Activated CD4-positive, alpha-beta T cell treated with anti-CD3 and anti-CD28 coated beads for 24 hours (primary cell): ENCODE measurements around the gene KRT77.
A peak's percentile ranks its signal among the peaks of the same experiment; 100 is the strongest.
"Not testable (repeated sequence)": the region's sequence is repeated elsewhere in the genome, so short reads cannot be mapped to it uniquely, and the experiment has no call there.

ENCODE experiments used
- DNase-seq, 2 donors: peaks; one replicate each; pipeline ENCODE4 v3.0.0-alpha.2; 2020; ENCODE audit warnings: low read depth in 2 of 2

KRT77 gene

GRCh38 chr12:52703424-52703823, at the start of gene KRT77:
KRT77 (minus strand) TSS chr12:52703524; CDS start chr12:52703434, 90 bp downstream.
- no peak for DNase-seq

DNA sequence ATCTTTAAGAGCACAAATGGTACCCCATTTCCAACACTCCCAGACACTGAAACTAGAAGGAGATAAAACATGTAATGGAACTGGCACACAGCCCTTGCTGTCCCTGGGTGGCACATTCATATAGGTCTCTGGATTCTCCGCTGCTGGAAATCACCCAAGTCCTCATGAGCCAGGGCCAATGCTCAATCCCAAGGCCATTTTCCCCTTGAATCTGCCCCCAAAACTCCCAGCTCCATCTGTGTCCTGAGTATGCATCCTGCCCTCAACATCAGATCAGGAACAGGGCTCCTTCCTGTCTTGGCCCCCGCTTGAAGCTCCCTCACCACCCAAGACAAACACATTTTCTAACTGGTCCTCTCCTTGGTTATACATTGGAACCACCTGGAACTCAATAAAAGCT, 49.2 kb upstream of the KRT77 start:
- no peak for DNase-seq

GRCh38 chr12:52751795-52752194, 48.5 kb upstream of the KRT77 start:
- DNase-seq, result no peak

GRCh38 chr12:52750532-52750931, 47.2 kb upstream of the KRT77 start:
- DNase-seq, result not testable (repeated sequence)

DNA sequence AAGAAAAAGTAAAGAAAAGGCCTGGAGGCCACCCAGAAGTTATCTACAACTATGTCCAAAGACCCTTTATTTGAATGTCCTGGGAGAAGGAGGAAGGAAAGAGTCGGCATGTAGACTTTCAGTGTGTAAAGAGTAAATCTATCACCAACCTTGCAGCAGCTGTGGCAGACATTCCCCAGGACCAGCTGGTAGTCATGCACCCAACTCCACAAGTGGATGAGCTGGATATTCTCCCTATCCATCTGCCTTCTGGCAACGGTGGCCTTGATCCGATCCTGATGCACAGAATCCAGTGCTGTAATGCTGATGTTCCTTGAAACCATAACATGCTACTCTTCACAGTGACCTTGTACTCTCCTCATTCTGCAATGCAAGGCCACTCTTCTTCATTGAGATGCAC, 46.5 kb upstream of the KRT77 start:
- no peak for DNase-seq

DNA sequence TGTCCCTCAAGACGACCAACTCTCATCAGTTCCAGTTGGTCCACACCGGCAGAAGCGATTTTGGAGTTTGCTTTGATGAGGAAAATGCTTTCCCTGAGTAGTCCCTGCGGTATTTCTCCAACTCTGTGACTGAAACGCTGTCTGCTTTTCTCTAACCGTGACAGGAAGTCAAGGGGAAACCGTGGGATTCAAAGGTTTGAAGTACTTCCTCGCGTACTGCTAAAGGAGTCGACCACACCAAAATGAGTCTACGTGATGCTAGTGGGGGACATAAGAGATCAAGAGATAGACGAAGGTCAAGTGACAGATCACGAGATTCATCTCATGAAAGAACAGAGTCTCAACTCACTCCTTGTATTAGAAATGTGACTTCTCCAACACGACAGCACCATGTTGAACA, 45.3 kb upstream of the KRT77 start:
- no peak for DNase-seq

GRCh38 chr12:52745554-52745953, 42.2 kb upstream of the KRT77 start:
- no peak for DNase-seq

- no peak for DNase-seq
These were observed 41.3 kb upstream of the KRT77 start for GRCh38 chr12:52744493-52745156.

GRCh38 chr12:52742822-52743457, 39.6 kb upstream of the KRT77 start:
- no peak for DNase-seq

- no peak for DNase-seq
These were observed 38.9 kb upstream of the KRT77 start for GRCh38 chr12:52742196-52742580.

GRCh38 chr12:52741375-52742195, 38.3 kb upstream of the KRT77 start:
- peak; percentile 41 to 49 for DNase-seq

DNA sequence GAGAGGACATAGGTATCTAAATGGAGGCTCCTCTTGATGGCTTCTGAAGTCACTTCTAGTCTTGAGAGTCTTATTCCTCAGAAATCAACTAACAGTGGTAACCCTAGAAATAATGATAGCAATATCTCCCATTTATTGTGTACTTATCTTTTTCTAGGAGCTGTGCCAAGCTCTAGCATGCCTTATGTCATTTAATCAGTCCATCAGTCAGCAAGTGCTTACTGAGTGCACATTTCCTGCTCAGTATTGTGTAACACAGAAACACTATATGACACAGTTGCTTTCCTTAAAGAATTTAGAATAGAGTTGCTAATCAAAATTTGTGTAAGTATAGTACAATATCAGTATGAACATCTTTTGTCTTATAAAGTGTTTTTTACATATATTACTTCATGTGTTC, 37.3 kb upstream of the KRT77 start:
- no peak for DNase-seq

DNA sequence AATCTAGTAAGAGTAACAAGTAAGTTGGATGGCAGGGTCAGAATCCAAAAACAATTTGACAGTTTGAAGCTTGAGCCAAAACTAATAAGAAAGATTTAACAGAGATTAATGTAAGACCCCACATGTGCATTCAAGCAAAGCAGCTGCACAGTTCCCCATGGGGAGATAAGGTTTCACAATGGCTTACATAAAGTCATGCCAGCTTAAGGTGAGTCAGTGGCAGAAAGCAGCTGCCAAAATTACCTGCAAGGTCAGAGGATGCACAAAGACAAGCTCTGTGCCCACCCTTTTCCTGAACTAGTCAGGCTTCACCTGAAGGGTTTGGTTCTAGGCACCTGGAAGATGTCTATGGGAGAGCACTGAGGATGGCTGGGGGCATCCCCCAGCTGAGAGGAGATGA, 36.6 kb upstream of the KRT77 start:
- DNase-seq, result no peak

- DNase-seq, result no peak
These were observed 32.7 kb upstream of the KRT77 start for GRCh38 chr12:52735816-52736632.

GRCh38 chr12:52735106-52735505, 31.8 kb upstream of the KRT77 start:
- DNase-seq, result no peak

- no peak for DNase-seq
These were observed 27.5 kb upstream of the KRT77 start for GRCh38 chr12:52730793-52731192.

GRCh38 chr12:52730383-52730782, 27.1 kb upstream of the KRT77 start:
- no peak for DNase-seq

DNA sequence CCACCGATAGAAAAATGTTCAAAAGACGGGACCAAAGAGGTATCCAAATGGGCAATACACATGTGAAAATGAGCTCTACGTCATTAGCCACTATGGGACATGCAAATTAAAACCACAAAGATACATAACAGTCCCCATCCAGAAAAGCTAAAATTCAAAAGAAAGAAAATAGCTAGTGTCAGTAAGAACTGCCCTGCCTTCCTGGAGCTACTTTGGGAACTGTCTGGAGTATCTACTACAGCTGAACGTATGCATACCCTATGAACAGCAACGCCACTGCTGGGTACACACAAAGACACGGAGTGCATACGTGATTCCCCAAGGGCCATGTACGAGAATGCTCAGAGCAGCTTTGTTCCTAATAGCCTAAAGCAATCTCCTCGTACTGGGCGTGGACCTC, 25.8 kb upstream of the KRT77 start:
- DNase-seq, result no peak

DNA sequence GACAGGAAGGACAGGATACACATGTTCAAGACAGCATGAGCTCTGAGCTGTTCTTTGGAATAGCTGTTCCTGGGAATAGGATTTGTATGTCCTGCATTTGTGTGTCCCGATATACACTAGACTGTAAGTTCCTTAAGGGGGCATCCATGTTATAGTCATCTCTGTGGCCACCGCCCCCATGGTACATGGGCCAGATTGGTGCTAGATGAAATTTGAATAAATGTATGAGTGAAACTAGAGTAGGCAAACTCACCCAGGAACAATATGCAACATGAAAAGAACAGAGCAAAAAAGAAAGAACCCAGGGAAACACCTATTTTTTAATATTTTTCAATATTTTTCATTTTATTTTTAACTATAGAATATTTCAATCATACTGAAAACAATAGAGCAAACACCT, 25.1 kb upstream of the KRT77 start:
- DNase-seq, result no peak

DNA sequence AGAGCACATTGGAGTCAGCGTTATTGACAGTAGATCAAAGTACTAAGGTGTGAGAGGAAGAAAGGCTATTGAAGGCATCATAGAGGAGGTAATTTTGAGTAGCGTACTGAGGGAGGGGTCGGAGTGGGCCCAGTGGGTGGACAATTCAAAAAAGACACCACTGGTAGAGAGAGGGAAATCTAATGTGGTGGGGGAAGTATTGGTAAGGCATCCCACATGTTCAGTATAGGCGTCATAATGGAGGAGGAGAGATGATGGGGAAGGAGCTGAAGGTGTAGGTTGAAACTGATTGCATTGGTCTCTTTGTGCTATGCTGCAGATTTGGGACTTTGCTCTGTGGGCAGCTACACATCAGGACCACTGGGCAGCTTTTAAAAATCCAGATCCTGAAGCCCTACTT, 23.7 kb upstream of the KRT77 start:
- no peak for DNase-seq

GRCh38 chr12:52726451-52726850, 23.1 kb upstream of the KRT77 start:
- no peak for DNase-seq

- DNase-seq, result no peak
These were observed 21.1 kb upstream of the KRT77 start for GRCh38 chr12:52724384-52724783.
